GM10266 (cell line): ENCODE measurements around the gene ZNF580.

Experiments used
- DNase-seq: peaks from one replicate; pipeline ENCODE4 v3.0.0; 2012; ENCODE audit errors: extremely low spot score
- CTCF ChIP-seq: IDR thresholded peaks from 2 replicates; pipeline ENCODE4 v1.5.1; 2012; ENCODE audit warnings: mild to moderate bottlenecking, low read depth; ENCODE audit not compliant: control insufficient read depth, insufficient read depth; ENCODE audit errors: missing control alignments

The ZNF580 gene

DNA sequence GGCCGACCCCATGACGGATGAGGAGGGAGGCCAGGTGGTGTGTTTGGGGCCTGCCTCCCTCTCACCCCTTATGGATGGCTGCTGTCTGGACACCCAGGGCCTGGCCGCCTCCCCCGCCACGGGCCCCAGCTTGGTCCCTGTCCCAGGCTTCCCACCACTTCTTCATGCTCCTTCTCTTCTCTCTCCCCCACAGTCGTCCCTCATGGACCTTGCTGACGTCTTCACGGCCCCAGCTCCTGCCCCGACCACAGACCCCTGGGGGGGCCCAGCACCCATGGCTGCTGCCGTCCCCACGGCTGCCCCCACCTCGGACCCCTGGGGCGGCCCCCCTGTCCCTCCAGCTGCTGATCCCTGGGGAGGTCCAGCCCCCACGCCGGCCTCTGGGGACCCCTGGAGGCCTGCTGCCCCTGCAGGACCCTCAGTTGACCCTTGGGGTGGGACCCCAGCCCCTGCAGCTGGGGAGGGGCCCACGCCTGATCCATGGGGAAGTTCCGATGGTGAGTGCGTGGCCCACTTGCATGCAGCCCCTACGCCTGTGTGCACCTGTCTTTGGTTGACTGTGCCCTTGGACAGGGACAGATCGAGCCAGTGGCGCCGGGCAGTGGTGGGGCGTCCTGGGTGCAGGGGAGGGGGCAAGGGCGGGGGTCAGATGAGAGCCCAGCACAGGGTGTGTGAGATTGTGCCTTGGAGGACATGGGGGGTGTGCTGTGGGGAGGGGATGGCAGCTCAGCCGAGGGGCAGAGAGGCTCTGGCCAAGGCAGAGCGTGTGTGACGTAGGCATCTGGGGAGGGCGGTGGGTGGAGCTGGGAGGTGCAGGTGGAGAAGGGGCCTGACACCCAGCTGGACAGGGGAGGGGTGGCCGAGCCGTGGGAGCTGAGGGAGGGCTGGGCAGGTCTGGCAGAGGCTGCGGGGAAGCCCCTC is 51.0 kb downstream of the ZNF580 start:
- DNase-seq, result no peak
- TF ChIP-seq CTCF, result no peak

DNA sequence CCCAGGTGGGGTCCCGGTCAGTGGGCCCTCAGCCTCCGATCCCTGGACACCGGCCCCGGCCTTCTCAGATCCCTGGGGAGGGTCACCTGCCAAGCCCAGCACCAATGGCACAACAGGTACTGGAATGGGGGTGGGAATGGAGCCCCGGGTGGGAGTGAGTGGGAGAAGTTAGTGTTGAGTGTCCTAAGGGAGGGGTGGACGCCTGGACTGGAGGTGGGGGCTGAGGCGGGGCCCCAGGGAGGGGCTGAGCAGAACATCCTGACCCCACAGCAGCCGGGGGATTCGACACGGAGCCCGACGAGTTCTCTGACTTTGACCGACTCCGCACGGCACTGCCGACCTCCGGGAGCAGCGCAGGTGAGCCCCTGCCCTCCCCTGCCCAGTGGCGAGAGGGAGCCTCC is 51.9 kb downstream of the ZNF580 start:
- no peak for DNase-seq
- no peak for TF ChIP-seq CTCF
